ENCODE data around the gene GALR2.

The GALR2 gene

DNA sequence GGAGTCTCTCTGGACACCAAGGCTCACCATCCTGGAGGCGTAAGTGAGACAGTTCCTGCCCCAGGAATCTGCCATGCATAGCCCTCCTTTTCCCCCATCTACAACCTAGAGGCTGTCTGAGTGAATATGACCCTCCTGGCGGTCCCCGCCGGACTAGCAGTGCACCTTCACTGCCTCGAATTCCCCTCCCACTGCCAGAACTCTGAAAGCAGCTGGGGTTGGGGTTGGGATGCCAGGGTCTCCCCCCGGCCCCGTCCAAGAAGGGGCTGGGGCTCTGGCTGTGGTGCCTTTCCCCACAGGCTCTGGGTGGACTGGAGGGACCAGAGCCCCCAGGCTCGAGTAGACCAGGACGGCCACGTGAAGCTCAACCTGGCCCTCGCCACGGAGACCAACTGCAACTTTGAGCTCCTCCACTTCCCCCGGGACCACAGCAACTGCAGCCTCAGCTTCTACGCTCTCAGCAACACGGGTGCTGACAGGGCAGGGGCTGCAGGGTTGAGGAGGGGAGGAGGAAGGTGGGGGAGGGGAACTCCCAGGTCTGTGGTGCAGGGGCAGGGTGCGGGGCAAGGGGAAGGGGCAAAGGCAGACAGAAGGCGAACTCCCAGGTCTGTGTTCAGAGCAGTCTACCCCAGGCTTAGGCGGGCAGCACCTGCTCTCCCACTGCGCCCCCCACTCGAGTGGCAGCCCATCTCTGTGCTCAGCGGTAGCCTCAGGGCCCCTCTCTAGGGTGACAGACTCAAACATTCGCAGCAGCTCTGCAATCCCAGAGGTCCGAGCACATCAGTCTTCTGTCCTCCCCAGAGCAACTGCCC, 5.6 kb downstream of the GALR2 start:
- DNase-seq (ENCODE audit: low spot score), result no peak

DNA sequence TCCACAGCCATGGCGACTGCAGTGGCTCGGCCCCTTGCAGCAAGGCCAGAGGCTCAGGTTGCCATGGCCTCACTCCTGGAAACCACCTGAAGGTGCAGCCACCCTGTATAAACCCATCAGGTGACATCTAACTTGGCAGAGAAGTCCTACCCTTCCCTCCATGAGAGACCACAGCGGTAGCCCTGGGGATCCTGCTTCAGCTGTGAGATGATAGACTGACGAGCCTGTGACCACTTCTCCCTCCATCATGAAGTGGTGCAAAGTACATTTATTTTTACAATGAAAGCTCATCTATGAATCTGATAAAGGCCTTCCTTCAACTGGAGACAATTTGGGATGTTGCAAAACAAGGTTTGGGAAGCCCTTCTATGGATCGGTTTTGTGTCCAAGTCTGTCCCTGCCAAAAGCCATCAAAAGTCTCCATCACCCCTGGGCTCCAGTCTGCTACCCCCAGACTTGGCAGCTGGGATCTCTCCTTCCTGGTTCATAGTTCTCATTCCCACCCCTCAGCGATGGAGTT, 6.2 kb downstream of the GALR2 start:
- DNase-seq (ENCODE audit: low spot score), result no peak

DNA sequence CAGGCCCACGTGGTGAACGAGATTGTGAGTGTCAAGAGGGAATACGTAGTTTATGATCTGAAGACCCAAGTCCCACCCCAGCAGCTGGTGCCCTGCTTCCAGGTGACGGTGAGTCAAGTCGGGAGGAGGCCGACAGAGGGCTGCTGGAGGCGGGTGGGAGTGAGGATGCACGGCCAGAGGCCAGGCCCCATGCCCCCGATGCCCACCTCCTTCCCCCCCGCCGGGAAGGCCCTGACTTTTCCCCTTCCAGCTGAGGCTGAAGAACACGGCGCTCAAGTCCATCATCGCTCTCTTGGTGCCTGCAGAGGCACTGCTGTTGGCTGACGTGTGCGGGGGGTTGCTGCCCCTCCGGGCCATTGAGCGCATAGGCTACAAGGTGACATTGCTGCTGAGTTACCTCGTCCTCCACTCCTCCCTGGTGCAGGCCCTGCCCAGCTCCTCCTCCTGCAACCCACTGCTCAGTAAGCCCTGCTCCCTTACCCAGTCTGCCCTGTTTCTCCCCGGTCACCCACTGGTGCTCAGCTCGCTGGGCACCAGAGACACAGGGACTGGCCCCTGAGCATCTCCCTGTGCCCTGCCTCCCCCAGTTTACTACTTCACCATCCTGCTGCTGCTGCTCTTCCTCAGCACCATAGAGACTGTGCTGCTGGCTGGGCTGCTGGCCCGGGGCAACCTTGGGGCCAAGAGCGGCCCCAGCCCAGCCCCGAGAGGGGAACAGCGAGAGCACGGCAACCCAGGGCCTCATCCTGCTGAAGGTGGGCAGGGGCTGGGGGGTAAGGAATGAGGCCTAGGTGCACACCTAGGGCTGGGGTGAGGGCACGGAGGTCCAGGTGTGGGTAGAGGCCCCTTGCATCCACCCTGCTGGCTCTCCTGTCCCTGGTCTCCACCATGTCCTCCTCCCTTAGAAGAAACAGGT, 7.0 kb downstream of the GALR2 start:
- DNase-seq (ENCODE audit: low spot score), result no peak

DNA sequence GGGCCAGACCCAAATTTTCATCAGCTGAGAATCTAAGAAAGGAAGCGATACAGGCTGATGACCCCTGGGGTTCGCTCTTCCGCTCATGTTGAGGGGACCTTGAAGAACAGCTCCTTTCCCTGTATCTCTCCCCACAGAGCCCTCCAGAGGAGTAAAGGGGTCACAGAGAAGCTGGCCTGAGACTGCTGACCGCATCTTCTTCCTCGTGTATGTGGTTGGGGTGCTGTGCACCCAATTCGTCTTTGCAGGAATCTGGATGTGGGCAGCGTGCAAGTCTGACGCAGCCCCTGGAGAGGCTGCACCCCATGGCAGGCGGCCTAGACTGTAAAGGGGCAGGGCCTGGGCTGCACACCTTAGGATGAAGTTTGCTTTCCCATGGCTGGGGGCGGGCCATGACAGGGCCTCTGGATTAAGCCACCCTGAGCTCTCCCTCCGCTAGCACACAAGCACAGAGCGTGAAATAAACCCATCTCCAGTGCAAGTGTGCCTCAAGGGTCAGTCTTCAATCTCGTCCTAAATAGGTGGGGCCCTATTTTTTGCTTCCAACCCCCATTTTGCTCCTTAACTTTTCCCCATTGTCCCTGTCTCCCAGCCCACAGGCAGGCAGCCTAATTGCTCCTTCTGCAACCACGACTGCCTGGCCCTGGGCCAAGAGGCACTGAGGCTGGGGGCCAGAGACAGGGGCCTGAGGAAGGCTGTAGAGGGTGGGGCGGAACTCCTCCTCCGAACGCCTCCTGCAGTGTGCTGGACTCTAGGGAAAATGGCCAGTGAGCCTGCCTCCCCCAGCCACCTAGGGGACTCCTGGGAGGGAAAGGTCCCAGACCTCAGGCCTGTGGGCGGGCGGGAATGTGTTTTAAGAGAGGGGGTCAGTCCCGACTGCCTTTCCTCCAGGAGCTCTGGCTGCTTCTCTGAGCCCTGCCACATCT, 8.0 kb downstream of the GALR2 start:
- no peak for DNase-seq (ENCODE audit: low spot score)

DNA sequence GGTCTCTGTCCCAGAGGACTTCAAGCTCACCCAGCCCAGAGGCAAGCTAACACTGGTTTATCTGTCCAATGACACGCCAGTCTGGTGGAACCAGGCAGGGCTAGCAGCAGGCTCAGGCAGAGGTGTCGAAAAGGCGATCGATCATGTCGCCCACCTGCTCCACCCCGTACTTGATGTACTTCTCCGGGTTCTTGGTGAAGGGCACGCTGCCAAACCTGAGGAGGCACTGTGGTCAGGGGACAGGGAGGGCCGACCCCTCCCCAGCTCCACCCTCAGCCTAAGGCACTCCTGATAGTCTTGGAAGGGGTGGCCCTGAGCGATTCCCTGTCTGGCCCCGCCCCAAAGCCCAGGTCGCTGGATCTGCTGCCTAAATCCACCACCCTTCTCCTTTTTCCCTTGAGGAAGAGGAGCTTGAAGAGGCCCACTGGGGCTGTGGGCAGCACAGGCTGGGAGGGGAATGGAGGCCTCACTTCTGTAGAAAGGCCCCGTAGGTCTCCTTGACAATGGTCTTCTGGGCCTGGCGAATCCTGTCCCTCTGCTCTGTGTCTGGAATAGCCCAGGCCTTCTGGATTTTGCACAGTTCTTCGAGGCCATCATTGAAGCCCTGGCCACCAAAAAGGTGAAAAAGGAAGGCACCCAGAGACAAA, 9.1 kb downstream of the GALR2 start:
- DNase-seq (ENCODE audit: low spot score), result no peak

DNA sequence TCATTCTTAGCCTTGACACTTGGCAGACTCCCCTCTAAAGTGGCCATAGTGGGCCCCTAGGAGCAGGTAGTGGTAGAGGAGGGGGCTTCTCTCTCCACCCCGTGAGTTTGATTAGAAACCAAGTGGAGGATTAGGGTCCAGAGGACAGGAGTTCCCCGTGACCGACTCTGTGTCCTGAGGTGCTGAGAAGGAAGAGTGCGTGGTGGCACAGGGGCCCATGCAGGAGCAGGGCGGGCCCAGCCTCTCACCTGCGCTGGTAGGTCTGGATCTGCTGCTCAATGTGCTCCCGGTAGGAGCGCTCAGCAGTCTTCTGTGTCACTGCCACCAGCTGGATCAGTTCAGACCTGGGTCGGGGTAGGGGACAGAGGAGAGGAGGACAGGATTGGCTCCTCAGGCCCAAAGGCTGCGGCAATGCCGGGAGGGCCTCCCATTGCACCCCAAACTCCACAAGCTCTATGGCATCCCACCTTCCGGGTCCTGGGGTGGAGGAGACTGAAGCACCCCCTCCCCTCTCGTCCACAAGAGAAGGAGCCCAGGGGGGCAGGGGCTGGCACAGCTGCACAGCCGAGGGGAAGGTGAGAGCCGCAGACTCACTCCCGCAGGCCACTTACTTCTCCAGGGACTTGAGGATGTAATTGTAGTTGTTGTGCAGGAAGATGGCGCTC, 10.6 kb downstream of the GALR2 start:
- DNase-seq (ENCODE audit: low spot score), result no peak

DNA sequence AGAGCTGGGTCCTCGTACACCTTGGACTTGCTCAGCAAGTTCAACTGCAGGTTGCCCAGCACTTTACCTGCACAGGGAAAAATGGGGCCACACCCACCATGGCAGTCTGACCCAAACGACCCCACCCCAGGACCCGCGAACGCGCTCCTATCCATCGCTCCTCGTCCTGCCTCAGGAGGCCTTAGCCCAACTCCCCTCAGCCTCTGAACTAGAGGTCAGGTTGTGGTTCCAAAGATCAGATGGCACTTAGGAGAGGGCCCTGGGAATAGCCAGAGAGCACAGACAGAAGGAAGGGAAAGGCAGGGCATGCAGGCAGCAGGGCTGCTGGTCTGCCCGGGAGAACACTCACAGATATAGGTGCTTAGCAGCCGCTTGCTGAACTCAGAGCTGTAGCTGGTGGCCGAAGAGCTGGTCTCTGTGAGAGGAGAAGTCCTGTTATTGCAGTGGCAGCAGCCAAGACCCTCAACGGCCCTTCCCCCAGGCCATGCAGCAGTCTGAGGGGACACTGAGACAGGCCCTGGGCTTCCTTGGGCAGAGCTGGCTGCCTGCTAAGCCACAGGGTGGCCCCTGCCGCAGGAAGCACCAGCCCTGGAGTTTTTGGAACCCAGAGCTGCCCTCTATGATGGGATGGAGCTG, 11.3 kb downstream of the GALR2 start:
- no peak for DNase-seq (ENCODE audit: low spot score)

DNA sequence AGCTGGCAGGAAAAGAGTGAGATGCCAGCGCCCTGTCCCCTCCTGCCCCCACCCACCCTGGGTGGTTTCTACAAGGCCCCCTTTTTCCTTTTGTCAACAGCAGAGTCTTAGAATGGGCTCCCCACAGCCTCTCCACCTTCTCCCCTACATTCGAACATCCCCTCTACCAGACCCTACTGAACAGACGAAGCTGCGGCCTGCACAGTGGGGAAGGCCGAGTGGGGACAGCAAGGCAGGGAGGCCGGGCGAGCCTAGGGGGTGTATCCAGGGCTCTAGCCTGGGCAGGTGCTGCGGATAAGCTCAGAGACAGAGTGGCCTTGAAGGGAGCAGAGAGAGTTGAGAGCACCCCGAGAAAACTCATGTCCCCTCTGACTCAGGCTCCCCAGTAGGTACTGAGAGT, 11.8 kb downstream of the GALR2 start:
- no peak for DNase-seq (ENCODE audit: low spot score)

DNA sequence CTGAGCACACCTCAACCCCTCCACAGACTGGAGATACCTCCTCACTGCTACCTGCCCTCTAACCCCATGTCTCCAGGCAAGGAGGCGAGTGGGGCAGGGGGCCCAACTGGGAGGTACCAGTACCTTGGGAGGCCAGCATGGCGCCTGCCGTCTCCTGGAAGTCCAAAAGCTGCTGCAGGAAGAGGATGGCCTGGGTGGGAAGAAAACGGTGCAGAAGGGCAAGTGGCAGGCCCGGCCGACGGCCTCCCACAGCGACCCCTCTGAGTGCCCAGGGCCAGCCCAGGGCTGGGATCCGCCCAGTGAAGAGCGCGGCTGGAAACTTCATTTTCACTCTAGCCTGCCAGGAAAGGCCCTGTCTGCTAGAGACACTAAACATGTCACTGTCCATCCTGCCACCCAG, 12.9 kb downstream of the GALR2 start:
- no peak for DNase-seq (ENCODE audit: low spot score)

DNA sequence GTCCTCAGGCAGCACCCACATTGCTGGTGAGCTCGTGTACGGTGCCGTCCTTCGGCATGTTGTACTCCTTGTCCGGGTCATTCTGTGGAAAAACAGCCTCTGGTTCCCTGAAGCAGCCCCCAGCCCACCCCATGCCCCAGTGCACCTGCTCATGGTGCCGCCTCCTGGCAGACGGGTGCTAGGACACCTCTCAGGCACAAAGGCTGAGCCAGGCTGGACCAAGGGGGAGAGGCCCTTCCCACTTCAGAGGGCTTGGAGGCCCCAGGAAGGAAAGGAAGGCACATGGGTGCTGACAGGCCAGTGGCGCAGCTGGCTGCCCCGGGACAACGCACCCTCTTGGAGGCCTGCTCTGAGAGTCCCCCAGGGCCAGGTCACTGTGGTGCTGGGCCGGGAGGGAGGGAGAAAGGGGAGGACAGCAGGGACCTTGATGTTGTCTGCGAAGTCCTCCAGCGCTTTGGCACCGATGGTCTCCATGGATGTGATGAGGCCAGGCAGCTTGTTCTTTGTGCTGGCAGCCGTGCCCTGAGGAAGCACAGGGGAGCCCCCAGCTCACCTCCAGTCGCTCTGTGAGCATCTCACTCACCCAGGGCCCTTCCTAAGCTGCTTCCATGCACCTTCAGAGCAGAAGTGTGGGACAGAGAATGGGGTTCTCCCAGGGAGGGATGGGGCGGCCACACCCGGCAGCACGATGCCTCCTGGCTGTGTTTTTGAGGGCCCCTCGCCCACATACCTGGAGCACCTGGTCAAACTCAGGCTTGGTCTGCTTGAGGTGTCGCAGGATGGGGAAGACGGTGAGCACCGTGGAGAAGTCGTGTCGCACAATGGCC, 13.7 kb downstream of the GALR2 start:
- no peak for DNase-seq (ENCODE audit: low spot score)

DNA sequence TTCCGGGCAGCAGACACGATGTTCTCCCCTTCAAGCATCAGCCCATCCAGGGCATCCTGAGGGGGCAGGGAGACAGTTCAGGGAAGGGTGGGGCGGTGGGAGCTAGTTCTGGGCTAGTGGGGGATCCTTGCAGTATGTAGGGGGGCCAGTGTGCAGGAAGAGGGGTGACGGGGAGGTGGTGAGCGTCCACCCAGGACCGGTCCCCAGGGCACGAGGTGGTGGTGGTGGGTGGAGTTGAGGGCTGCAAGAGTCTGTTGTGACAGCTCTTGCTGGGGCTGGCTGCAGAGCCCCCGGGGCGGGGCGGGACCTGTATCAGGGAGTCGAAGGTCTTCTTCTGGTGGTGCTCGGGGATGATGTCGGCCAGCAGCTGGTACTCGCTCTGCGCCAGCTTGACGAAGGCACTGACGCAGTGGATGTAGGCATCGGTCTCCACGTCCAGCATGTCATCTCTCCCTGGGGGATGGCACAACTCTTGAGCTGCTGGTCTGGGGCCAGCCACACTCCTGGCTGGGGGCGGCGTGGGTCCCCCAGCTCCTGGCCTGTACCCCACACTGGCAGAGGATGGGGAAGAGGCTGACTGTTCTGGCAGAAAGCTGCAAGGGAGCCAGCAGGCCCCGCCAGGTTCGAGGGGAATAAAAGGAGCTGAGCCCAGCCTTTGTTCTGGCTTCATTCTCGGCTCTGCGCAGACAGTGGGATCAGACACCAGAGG, 14.4 kb downstream of the GALR2 start:
- no peak for DNase-seq (ENCODE audit: low spot score)

DNA sequence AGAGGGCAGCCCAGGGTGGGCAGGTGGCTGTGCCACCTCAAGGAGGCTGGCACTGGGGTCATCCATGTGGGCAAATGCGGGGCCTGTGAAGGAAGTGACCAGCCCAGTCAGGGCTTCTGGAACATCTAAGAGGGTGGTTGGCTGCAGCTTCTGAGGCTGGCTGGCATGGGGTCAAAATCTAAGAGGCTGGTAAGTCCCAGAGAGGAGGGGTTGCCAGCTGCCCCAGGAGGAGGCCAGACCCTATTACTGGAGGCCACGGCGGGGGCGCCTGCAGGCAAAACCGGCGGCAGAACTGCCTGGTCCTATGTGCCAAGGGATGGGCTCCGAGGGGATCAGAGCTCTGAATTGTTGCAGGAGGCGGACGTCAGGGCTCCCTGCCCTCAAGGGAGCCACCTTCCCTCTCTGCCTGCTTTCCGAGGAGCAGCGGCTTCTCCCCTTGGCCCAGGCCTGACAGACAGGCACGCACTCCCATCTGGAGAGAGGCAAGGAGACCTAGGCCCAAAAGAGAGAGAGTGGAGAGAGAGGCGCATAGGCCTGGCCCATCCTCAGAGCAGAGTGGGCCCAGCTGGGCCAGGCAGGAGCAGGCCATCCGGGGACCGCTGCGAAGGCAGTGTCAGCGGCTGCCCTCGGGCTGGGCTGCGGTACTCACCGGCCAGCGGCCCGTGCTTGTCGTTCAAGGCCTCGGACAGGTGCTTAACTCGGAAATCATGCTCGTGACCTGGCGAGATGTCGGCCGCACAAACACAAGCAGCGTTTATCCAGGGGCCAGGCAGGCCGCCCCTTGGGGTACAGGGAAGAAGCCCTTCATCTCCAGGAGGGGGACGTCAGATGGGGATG, 15.3 kb downstream of the GALR2 start:
- DNase-seq (ENCODE audit: low spot score), result no peak

DNA sequence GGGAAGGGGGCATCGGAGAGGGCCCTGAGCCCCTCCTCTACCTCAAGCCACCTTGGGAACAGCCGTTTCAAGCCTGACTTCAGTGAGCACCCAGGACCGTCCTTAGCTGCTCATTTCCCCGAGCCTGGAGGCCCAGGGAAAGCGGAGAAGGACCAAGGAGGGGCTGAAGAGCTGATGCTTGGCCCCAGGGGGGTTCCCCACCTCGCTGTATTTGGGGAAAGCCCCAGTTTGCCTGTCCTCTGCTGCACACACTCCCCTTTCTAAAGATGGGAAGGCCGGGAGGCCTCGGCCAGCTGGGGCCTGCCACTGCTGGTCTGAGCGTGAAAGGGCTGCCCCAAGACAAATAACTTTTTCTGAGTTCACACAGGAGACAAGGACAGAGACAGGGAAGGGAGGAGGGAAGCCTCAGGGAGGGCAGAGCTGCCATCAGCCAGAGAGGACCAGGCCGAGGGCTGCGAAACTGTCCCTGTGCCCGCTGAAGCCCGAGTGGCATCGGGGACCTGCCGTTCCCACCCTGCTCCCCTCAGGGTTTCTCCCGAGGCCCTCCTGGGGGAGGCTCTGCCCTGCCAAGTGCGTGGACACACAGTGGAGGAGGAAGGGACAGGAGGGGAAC, 16.0 kb downstream of the GALR2 start:
- DNase-seq (ENCODE audit: low spot score), result no peak

DNA sequence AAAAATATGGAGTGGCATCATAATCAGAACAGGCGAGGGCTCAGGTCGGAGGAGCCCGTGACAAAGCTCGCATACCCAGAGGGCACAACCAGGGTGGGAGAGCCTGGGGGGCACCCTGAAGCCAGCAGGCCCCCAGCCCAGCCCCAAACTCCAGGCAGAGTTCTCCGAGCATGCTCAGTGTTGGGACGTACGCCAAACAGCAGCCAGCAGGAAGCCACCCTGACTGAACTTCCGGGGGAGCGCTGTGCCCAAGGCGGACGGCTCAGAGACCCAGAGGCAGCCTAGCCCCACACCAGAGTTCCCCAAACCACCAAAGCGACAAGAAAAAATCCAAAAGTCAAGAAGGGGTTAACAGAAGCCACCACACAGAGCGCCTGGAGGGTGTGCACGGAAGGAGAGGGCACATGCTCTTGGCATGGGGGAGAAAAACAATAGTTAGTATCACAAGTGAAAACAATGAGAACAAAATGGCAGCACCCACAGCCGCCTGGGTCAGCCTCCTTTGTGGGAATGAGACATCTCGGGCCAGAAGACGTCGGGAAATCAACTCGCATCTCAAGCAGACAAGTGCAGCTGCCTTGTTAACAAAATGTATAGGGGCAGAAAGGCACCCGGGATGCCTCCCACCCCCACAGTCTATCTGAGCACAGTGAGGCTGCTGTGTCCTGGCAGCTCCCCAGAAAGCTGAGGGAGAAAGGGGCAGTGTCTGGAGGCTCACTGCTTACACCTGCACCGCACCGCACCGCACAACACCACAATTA, 17.1 kb downstream of the GALR2 start:
- DNase-seq (ENCODE audit: low spot score), result no peak

DNA sequence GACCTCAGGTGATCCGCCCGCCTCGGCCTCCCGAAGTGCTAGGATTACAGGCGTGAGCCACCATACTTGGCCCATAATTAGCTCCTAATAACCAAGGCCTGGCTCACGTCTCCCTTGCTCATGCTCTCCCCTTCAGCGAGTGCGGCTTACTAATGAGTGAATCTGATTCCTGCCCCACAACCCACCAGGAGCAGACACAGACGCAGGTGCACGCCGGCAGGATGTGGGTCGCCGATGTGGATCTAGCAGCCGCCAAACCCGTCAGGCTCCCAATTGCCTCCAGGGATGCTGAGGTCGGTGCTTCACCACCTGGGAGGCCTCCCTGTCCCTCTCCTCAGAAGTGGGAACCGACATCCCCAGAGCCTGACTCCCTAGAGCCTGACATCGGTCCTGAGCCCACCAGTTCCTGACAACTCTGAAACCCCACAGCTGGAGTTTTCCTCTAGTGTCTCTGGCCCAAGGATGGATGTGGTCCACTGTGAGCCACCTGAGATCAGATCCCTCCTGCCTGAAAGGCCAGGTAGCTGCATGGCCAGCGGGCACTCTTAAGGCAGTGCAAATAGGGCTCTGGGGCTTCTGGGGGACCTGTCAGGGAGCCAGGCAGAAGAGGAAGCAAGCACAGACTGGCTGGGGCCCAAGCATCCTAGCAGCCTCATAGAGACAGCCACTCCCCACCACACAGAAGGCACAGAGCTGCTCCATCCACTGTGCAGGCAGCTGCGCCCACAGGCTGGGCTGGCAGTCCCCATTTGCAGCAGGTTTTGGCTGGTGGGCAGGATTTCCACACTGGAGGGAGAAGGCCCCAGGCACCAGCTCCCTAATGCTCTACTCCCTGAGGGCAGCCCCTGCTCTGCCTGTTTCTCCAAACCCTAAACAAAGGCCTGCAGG, 18.2 kb downstream of the GALR2 start:
- DNase-seq (ENCODE audit: low spot score), result no peak

DNA sequence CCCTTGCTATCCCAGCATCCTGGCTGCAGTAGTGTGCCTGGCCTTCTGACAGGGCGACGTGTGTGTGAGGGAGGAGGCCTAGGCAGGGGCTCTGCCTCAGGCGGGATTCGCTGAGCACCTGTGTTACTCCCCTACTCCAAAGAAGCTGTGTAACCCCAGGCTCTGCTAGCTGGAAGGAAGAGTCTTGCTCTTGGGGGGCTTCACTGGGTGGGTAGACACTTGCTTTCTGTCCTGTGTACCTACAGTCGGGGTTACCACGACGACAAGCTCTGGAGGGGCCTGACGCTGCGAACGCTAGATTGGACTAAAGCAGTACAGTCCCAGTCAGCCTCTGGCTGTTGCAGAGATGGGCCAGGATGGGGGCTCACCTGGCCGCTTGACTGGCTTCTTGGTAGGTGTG, 19.5 kb downstream of the GALR2 start:
- no peak for DNase-seq (ENCODE audit: low spot score)

Measured in kidney tubule cell (primary cell).